ENCODE results near the gene TMEM63A.
A peak's percentile ranks its signal among the peaks of the same experiment; 100 is the strongest.
"Not testable (repeated sequence)": the region's sequence is repeated elsewhere in the genome, so short reads cannot be mapped to it uniquely, and the experiment has no call there.

TMEM63A gene

GRCh38 chr1:225881959-225882693 lies at the start of gene TMEM63A:
Gene TMEM63A, minus strand, starts transcription at chr1:225882380. Its CDS starts 4,800 bp downstream, at chr1:225877580.
- peak within 1 kb of the TSS; percentile 75 for H3K27ac ChIP-seq (ENCODE audit: low read depth, low read length)
- H3K27me3 ChIP-seq (ENCODE audit: control insufficient read depth, insufficient read depth, low read length) = no peaks in the 10 kb centered on the region
- H3K9ac ChIP-seq (ENCODE audit: low read length) = peak within 1 kb of the TSS; percentile 89
- peak within 1 kb of the TSS; percentile 96 for H3K4me3 ChIP-seq (ENCODE audit: low read length)
- no peaks in the 10 kb centered on the region for H3K36me3 ChIP-seq (ENCODE audit: control insufficient read depth, insufficient read depth, low read length)
- peaks cover 18% of the 10 kb centered on the region for H3K4me1 ChIP-seq (ENCODE audit: control insufficient read depth, insufficient read depth, low read length)

GRCh38 chr1:225931270-225932136 lies 49.3 kb upstream of the TMEM63A start:
- Histone ChIP-seq H3K27ac (ENCODE audit: low read depth, low read length) (no peak overlapping the region), H3K4me1 (ENCODE audit: control insufficient read depth, insufficient read depth, low read length) (no peaks in the 10 kb centered on the region), H3K36me3 (ENCODE audit: control insufficient read depth, insufficient read depth, low read length) (no peaks in the 10 kb centered on the region), H3K4me3 (ENCODE audit: low read length) (no peak overlapping the region), H3K27me3 (ENCODE audit: control insufficient read depth, insufficient read depth, low read length) (no peaks in the 10 kb centered on the region), H3K9ac (ENCODE audit: low read length) (no peak overlapping the region)

- Histone ChIP-seq H3K36me3 (ENCODE audit: control insufficient read depth, insufficient read depth, low read length) (no peaks in the 10 kb centered on the region), H3K27me3 (ENCODE audit: control insufficient read depth, insufficient read depth, low read length) (no peaks in the 10 kb centered on the region), H3K4me3 (ENCODE audit: low read length) (no peak overlapping the region), H3K9ac (ENCODE audit: low read length) (no peak overlapping the region), H3K27ac (ENCODE audit: low read depth, low read length) (no peak overlapping the region), H3K4me1 (ENCODE audit: control insufficient read depth, insufficient read depth, low read length) (no peaks in the 10 kb centered on the region)
These were observed 48.4 kb upstream of the TMEM63A start for GRCh38 chr1:225930566-225930965.

- not testable (repeated sequence) for H3K27me3 ChIP-seq (ENCODE audit: control insufficient read depth, insufficient read depth, low read length); H3K9ac ChIP-seq (ENCODE audit: low read length); H3K4me1 ChIP-seq (ENCODE audit: control insufficient read depth, insufficient read depth, low read length); H3K27ac ChIP-seq (ENCODE audit: low read depth, low read length); H3K4me3 ChIP-seq (ENCODE audit: low read length); H3K36me3 ChIP-seq (ENCODE audit: control insufficient read depth, insufficient read depth, low read length)
These were observed 47.3 kb upstream of the TMEM63A start for GRCh38 chr1:225929462-225929861.

GRCh38 chr1:225928186-225929175 lies 46.3 kb upstream of the TMEM63A start:
- H3K4me3 ChIP-seq (ENCODE audit: low read length) = no peak overlapping the region
- no peak overlapping the region for H3K27ac ChIP-seq (ENCODE audit: low read depth, low read length)
- no peaks in the 10 kb centered on the region for H3K36me3 ChIP-seq (ENCODE audit: control insufficient read depth, insufficient read depth, low read length)
- H3K4me1 ChIP-seq (ENCODE audit: control insufficient read depth, insufficient read depth, low read length) = no peaks in the 10 kb centered on the region
- H3K27me3 ChIP-seq (ENCODE audit: control insufficient read depth, insufficient read depth, low read length) = no peaks in the 10 kb centered on the region
- no peak overlapping the region for H3K9ac ChIP-seq (ENCODE audit: low read length)

GRCh38 chr1:225926551-225927113 lies 44.5 kb upstream of the TMEM63A start:
- Histone ChIP-seq H3K27ac (ENCODE audit: low read depth, low read length) (no peak overlapping the region), H3K27me3 (ENCODE audit: control insufficient read depth, insufficient read depth, low read length) (no peaks in the 10 kb centered on the region), H3K9ac (ENCODE audit: low read length) (no peak overlapping the region), H3K4me1 (ENCODE audit: control insufficient read depth, insufficient read depth, low read length) (peaks cover 7% of the 10 kb centered on the region), H3K36me3 (ENCODE audit: control insufficient read depth, insufficient read depth, low read length) (peaks cover 4% of the 10 kb centered on the region), H3K4me3 (ENCODE audit: low read length) (no peak overlapping the region)

GRCh38 chr1:225923692-225924555 lies 41.7 kb upstream of the TMEM63A start, which contains the start of gene PYCR2:
Gene PYCR2, minus strand, starts transcription at chr1:225924250. Its CDS starts 140 bp downstream, at chr1:225924110.
- Histone ChIP-seq H3K27me3 (ENCODE audit: control insufficient read depth, insufficient read depth, low read length) (no peaks in the 10 kb centered on the region), H3K4me1 (ENCODE audit: control insufficient read depth, insufficient read depth, low read length) (peaks cover 13% of the 10 kb centered on the region), H3K27ac (ENCODE audit: low read depth, low read length) (peak within 1 kb of the TSS; percentile 94), H3K4me3 (ENCODE audit: low read length) (peak within 1 kb of the TSS; percentile 84), H3K36me3 (ENCODE audit: control insufficient read depth, insufficient read depth, low read length) (peaks cover 8% of the 10 kb centered on the region), H3K9ac (ENCODE audit: low read length) (peak within 1 kb of the TSS; percentile 57)

GRCh38 chr1:225923381-225923691 lies 41.2 kb upstream of the TMEM63A start:
- peak overlapping the region; percentile 36 for H3K9ac ChIP-seq (ENCODE audit: low read length)
- H3K27ac ChIP-seq (ENCODE audit: low read depth, low read length) = peak overlapping the region; percentile 94
- H3K4me3 ChIP-seq (ENCODE audit: low read length) = peak overlapping the region; percentile 84
- H3K27me3 ChIP-seq (ENCODE audit: control insufficient read depth, insufficient read depth, low read length) = no peaks in the 10 kb centered on the region
- H3K36me3 ChIP-seq (ENCODE audit: control insufficient read depth, insufficient read depth, low read length) = peaks cover 8% of the 10 kb centered on the region
- peaks cover 13% of the 10 kb centered on the region for H3K4me1 ChIP-seq (ENCODE audit: control insufficient read depth, insufficient read depth, low read length)

- no peak overlapping the region for H3K4me3 ChIP-seq (ENCODE audit: low read length)
These were observed 39.8 kb upstream of the TMEM63A start for GRCh38 chr1:225921734-225922709.

GRCh38 chr1:225919906-225920305 lies 37.7 kb upstream of the TMEM63A start:
- Histone ChIP-seq H3K27ac (ENCODE audit: low read depth, low read length) (peak overlapping the region; percentile 16), H3K4me1 (ENCODE audit: control insufficient read depth, insufficient read depth, low read length) (peaks cover 13% of the 10 kb centered on the region), H3K4me3 (ENCODE audit: low read length) (no peak overlapping the region), H3K36me3 (ENCODE audit: control insufficient read depth, insufficient read depth, low read length) (peaks cover 11% of the 10 kb centered on the region), H3K9ac (ENCODE audit: low read length) (no peak overlapping the region), H3K27me3 (ENCODE audit: control insufficient read depth, insufficient read depth, low read length) (no peaks in the 10 kb centered on the region)

More at GRCh38 chr1:225921734-225922709, 39.8 kb upstream of the TMEM63A start:
- H3K27me3 ChIP-seq (ENCODE audit: control insufficient read depth, insufficient read depth, low read length) = no peaks in the 10 kb centered on the region
- H3K9ac ChIP-seq (ENCODE audit: low read length) = no peak overlapping the region
- no peak overlapping the region for H3K27ac ChIP-seq (ENCODE audit: low read depth, low read length)
- peaks cover 8% of the 10 kb centered on the region for H3K36me3 ChIP-seq (ENCODE audit: control insufficient read depth, insufficient read depth, low read length)
- H3K4me1 ChIP-seq (ENCODE audit: control insufficient read depth, insufficient read depth, low read length) = peaks cover 13% of the 10 kb centered on the region

All from rectal smooth muscle tissue (tissue), 1 donor.